Caco-2 (cell line): Measurements from ENCODE around the gene NMT2. TPM values are rescaled to one million over a fixed set of nuclear protein-coding genes. Genes with fewer than 3 reads are reported as not detected.

ENCODE experiments used
- BruUV-seq: library from RNA; stranded (reverse); fragments of 400-500 nt; replicated peaks from 2 replicates; lab custom pipeline; 2021; lab: Mats Ljungman, UMichigan
- CTCF ChIA-PET: fragments of 300-600 bp; sonication (Branson Sonifier 250); formaldehyde crosslinking; loops from one replicate; lab custom pipeline; 2022; ENCODE audit warnings: antibody characterized with exemption; lab: Charles Lee
- POLR2A ChIA-PET: fragments of 300-600 bp; sonication (Branson Sonifier 250); formaldehyde crosslinking; loops from one replicate; lab custom pipeline; 2022; ENCODE audit warnings: antibody characterized with exemption; lab: Charles Lee
- DNase-seq, 2 experiments: peaks; one replicate each; pipeline versions ENCODE4 v3.0.0 to v3.0.0-alpha.2; 2020 to 2022
- H3K27me3 ChIP-seq: replicated peaks from 2 replicates; pipeline ENCODE4 v1.6.0; 2011; ENCODE audit warnings: low read length; ENCODE audit not compliant: control insufficient read depth, insufficient read depth
- H3K36me3 ChIP-seq: 2 replicates; pipeline ENCODE4 v1.5.1; 2011; ENCODE audit warnings: low read length; ENCODE audit not compliant: control insufficient read depth, insufficient read depth
- H3K4me1 ChIP-seq: fragments of 250-450 bp; sonication (Bioruptor Pico); 2 replicates; pipeline ENCODE4 v1.5.1; 2020; ENCODE audit warnings: mild to moderate bottlenecking
- H3K4me3 ChIP-seq: 2 replicates; pipeline ENCODE4 v1.5.1; 2011; ENCODE audit warnings: low read depth, mild to moderate bottlenecking, control low read depth, low read length
- H3K9me3 ChIP-seq: fragments of 250-450 bp; sonication (Bioruptor Pico); 2 replicates; pipeline ENCODE4 v1.5.1; 2020; ENCODE audit warnings: mild to moderate bottlenecking, moderate library complexity
- H3K27ac Mint-ChIP-seq: one replicate; pipeline ENCODE4 v1.8.0; 2022; ENCODE audit warnings: mixed read lengths; ENCODE audit not compliant: unreplicated experiment
- H3K27me3 Mint-ChIP-seq: one replicate; pipeline ENCODE4 v1.8.0; 2022; ENCODE audit warnings: mixed read lengths; ENCODE audit not compliant: insufficient read depth, unreplicated experiment
- H3K36me3 Mint-ChIP-seq: one replicate; pipeline ENCODE4 v1.8.0; 2022; ENCODE audit warnings: mild to moderate bottlenecking, mixed read lengths; ENCODE audit not compliant: insufficient read depth, unreplicated experiment
- H3K4me1 Mint-ChIP-seq: one replicate; pipeline ENCODE4 v1.8.0; 2022; ENCODE audit warnings: low read depth, mixed read lengths; ENCODE audit not compliant: unreplicated experiment
- H3K4me3 Mint-ChIP-seq: one replicate; pipeline ENCODE4 v1.8.0; 2022; ENCODE audit warnings: mild to moderate bottlenecking, moderate library complexity, mixed read lengths; ENCODE audit not compliant: unreplicated experiment
- H3K9me3 Mint-ChIP-seq: one replicate; pipeline ENCODE4 v1.8.0; 2022; ENCODE audit warnings: mixed read lengths; ENCODE audit not compliant: unreplicated experiment
- intact Hi-C: fragments of 100-400 bp; cut with micrococcal nuclease; formaldehyde crosslinking; loops from one replicate; pipeline ENCODE4 v1.10.0; 2022; ENCODE audit not compliant: unreplicated experiment
- total RNA-seq: library from RNA; stranded (reverse); gene quantifications from 2 replicates; pipeline ENCODE4 v1.2.3, GENCODE V29; 2022
- TF ChIP-seq, protein P1 (sequence below), 2 experiments: fragments of 200-600 bp in 1 of 2; IDR thresholded peaks; 1 replicate in 1 of 2; 2 replicates in 1 of 2; pipeline versions ENCODE4 v1.5.1 to v1.8.0; 2011 to 2022; ENCODE audit warnings: antibody characterized with exemption in 1 of 2, control low read depth in 1 of 2, inconsistent platforms in 1 of 2, low read depth in 1 of 2, low read length in 1 of 2, mild to moderate bottlenecking in 1 of 2, moderate library complexity in 1 of 2; ENCODE audit not compliant: insufficient read depth in 1 of 2, severe bottlenecking in 1 of 2, unreplicated experiment in 1 of 2

The NMT2 gene
- total RNA-seq, 1 experiment from 2014 or later: 28.1 TPM

DNA sequence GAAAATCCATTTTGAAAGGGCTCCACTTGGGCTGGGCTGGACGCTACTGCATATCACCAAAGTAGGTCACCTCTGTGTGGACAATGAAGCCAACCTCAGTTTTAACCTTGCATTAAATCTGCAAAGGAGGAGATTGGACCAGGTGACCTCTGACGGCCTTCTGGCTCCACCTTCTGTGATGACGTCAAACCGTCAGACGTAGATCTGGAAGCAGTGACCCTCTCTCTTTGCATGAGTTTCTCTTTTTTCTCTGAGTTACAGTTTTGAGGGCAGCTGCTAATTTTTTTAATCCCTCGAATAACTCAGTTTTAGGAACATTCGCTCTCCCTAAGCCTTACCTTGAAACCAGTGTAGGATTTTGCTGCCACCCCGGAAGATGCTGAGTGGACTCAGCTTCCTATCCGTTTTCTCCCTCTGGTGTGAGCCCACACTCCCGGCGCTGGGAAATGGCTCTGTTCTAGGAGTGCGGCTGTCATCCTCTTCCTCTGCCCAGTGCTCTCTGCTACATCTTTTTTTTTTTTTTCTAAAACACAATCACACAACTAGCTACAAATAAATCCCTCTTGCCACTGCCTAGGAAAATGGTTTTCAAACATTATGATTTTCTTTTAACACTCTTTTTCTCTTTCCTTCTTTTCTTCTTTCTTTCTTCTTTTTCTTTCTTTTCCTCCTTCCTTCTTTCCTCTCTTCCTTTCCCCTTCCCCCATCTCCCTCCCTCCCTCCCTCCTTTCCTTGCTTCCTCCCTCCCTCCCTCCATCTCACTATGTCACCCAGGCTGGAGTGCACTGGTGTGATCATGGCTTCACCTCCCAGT is 27.7 kb upstream of the NMT2 start:
- POLR2A ChIA-PET: no interaction called here
- Mint-ChIP-seq H3K27me3 (no peaks in the 10 kb centered on the region), H3K9me3 (peaks cover 7% of the 10 kb centered on the region), H3K36me3 (peaks cover 6% of the 10 kb centered on the region), H3K27ac (peak overlapping the region; percentile 5), H3K4me3 (peak overlapping the region; percentile 40), H3K4me1 (peaks cover 18% of the 10 kb centered on the region)
- BruUV-seq: TSS peak; percentile 83
- intact Hi-C loops: no loop called here
- H3K36me3 ChIP-seq: no peaks in the 10 kb centered on the region
- CTCF ChIA-PET: interaction anchor here (0.7 kb wide), 1 partner anchor 247 kb away, joined by 5 read pairs; no protein-coding TSS in a partner anchor
- H3K4me3 ChIP-seq: peak overlapping the region; percentile 1
- H3K4me1 ChIP-seq: peaks cover 18% of the 10 kb centered on the region
- no peaks in the 10 kb centered on the region; the same call in 1 of the 2 replicates for H3K9me3 ChIP-seq
- no peaks in the 10 kb centered on the region for H3K27me3 ChIP-seq
- DNase-seq: peak in 1 of 2 experiments; percentile 20
- TF ChIP-seq, protein P1, sequence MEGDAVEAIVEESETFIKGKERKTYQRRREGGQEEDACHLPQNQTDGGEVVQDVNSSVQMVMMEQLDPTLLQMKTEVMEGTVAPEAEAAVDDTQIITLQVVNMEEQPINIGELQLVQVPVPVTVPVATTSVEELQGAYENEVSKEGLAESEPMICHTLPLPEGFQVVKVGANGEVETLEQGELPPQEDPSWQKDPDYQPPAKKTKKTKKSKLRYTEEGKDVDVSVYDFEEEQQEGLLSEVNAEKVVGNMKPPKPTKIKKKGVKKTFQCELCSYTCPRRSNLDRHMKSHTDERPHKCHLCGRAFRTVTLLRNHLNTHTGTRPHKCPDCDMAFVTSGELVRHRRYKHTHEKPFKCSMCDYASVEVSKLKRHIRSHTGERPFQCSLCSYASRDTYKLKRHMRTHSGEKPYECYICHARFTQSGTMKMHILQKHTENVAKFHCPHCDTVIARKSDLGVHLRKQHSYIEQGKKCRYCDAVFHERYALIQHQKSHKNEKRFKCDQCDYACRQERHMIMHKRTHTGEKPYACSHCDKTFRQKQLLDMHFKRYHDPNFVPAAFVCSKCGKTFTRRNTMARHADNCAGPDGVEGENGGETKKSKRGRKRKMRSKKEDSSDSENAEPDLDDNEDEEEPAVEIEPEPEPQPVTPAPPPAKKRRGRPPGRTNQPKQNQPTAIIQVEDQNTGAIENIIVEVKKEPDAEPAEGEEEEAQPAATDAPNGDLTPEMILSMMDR (IDR thresholded peaks at IDR 0.05; ENCODE audit: insufficient read depth in 1 of 2, low read depth in 1 of 2, low read length in 1 of 2, severe bottlenecking in 1 of 2, unreplicated experiment in 1 of 2): no peak

DNA sequence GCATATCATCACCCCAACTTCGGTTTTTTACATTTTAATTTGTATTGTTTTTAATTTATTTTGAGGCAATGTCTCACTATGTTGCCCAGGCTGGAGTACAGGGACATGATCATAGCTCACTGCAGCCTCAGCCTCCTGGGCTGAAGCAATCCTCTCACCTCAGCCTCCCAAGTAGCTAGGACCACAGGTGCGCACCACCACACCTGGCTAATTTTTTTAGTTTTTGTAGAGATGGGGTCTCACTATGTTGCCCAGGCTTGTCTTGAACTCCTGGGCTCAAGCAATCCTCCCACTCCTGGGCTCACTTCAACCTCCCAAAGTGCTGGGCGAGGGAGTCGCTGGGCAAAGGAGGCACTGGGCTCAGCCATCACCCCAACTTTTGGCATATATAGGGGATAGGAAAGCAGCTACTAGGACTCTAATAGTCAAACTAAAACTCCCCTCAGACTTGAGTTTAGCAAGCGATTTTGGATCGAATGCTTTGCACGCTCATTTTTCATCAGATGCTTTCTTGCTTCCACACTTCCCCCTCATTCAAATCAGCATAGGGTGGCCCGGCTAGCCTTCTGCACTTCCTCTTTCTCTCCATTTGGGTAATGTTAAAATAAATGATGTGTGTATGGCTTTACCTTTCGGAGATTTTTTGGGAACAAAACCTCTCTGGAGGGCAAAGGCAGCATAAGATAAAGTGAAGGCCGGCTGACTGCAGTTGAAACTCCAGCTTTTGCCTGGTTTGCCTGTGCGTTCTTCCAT is 20.8 kb upstream of the NMT2 start:
- Mint-ChIP-seq H3K27me3 (no peaks in the 10 kb centered on the region), H3K27ac (no peak overlapping the region), H3K9me3 (peaks cover 25% of the 10 kb centered on the region), H3K4me3 (no peak overlapping the region), H3K4me1 (no peaks in the 10 kb centered on the region), H3K36me3 (no peaks in the 10 kb centered on the region)
- TF ChIP-seq, protein P1 (IDR thresholded peaks at IDR 0.05; ENCODE audit: insufficient read depth in 1 of 2, low read depth in 1 of 2, low read length in 1 of 2, severe bottlenecking in 1 of 2, unreplicated experiment in 1 of 2): no peak
- Histone ChIP-seq H3K4me1 (no peaks in the 10 kb centered on the region), H3K27me3 (no peaks in the 10 kb centered on the region), H3K36me3 (no peaks in the 10 kb centered on the region), H3K9me3 (no peaks in the 10 kb centered on the region), H3K4me3 (no peak overlapping the region)
- no peak for DNase-seq
- CTCF ChIA-PET: no interaction called here
- BruUV-seq: no TSS peak
- intact Hi-C loops: no loop called here
- POLR2A ChIA-PET: no interaction called here

DNA sequence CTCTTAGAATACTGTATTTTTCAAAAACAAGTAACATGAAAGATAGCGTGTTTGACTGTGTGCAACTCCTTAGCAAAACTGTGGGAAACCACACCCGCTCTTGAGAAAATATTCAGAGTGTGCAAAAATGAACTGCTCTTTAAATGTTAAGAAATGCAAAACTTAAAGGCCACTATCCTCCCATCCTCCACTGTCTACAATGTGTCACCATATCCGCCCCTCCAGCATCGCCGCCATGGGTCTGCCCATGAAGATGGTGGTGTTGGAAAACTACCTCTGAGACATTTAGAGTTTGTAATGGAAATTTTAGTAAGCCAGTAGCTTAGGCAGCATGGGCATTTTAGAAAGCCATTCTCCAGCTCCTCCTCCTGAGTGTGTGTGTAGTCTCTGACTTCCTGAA is 20.1 kb upstream of the NMT2 start:
- POLR2A ChIA-PET: no interaction called here
- CTCF ChIA-PET: no interaction called here

More for the DNA sequence above, 20.1 kb upstream of the NMT2 start:
- TF ChIP-seq, protein P1 (IDR thresholded peaks at IDR 0.05; ENCODE audit: insufficient read depth in 1 of 2, low read depth in 1 of 2, low read length in 1 of 2, severe bottlenecking in 1 of 2, unreplicated experiment in 1 of 2): no peak
- intact Hi-C loops: no loop called here
- H3K4me3 Mint-ChIP-seq: no peak overlapping the region
- Histone ChIP-seq H3K9me3 (no peaks in the 10 kb centered on the region), H3K4me3 (no peak overlapping the region), H3K27me3 (no peaks in the 10 kb centered on the region), H3K36me3 (no peaks in the 10 kb centered on the region), H3K4me1 (no peaks in the 10 kb centered on the region)
- peaks cover 30% of the 10 kb centered on the region for H3K9me3 Mint-ChIP-seq
- H3K36me3 Mint-ChIP-seq: no peaks in the 10 kb centered on the region
- H3K27me3 Mint-ChIP-seq: no peaks in the 10 kb centered on the region
- H3K27ac Mint-ChIP-seq: no peak overlapping the region
- no TSS peak for BruUV-seq
- H3K4me1 Mint-ChIP-seq: no peaks in the 10 kb centered on the region
- no peak for DNase-seq
